Measurements from ENCODE around the gene SERF2. TPM values are rescaled to one million over a fixed set of nuclear protein-coding genes. Genes with fewer than 3 reads are reported as not detected.

Gene SERF2
- total and polyA plus RNA-seq, 4 donors, result 195 to 1,329 (median 838) TPM

DNA sequence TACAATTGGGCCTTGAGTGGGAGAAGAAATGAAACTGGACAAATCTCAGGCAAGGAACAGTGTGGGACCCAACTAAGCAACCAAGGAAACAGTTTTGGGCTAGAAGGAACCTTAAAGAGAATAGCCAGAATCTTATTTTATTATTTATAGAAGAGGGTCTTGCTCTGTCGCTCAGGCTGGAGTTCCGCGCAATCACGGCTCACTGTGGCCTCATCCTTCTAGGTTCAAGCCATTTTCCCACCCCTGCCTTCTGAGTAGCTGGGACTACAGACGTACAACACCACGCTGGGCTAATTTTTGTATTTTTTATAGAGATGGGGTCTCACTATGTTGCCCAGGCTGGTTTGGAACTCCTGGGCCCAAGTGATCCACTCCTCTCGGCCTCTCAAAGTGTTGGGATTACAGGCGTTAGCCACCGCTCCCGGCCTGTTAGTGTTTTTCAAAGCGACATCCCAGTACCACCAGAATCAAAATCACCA lies 33.9 kb downstream of the SERF2 start:
- H3K27ac ChIP-seq (ENCODE audit: low read depth in 1 of 2, low read length in 2 of 2), result no peak overlapping the region
- H3K27me3 ChIP-seq (ENCODE audit: control insufficient read depth in 4 of 4, insufficient read depth in 4 of 4, low read length in 3 of 4), result no peaks in the 10 kb centered on the region
- TF ChIP-seq RAD21 (IDR thresholded peaks at IDR 0.05) (no peak), SP1 (IDR thresholded peaks at IDR 0.05) (no peak), YY1 (IDR thresholded peaks at IDR 0.05) (no peak), JUND (IDR thresholded peaks at IDR 0.05) (no peak), RXRA (IDR thresholded peaks at IDR 0.05) (no peak), GABPA (IDR thresholded peaks at IDR 0.05 in 1 of 2, conservative IDR thresholded peaks at IDR 0.05 in 1 of 2) (no peak), HNF4A (conservative IDR thresholded peaks at IDR 0.05) (no peak), NR2F2 (IDR thresholded peaks at IDR 0.05) (no peak), CTCF (IDR thresholded peaks at IDR 0.05; ENCODE audit: low read depth, low read length, missing input control) (no peak), EGR1 (IDR thresholded peaks at IDR 0.05; ENCODE audit: low read depth in 2 of 2) (no peak), FOXA2 (IDR thresholded peaks at IDR 0.05) (no peak), HNF4G (IDR thresholded peaks at IDR 0.05) (no peak), FOXA1 (IDR thresholded peaks at IDR 0.05) (no peak), TAF1 (conservative IDR thresholded peaks at IDR 0.05) (no peak)
- TF ChIP-seq, protein P1, sequence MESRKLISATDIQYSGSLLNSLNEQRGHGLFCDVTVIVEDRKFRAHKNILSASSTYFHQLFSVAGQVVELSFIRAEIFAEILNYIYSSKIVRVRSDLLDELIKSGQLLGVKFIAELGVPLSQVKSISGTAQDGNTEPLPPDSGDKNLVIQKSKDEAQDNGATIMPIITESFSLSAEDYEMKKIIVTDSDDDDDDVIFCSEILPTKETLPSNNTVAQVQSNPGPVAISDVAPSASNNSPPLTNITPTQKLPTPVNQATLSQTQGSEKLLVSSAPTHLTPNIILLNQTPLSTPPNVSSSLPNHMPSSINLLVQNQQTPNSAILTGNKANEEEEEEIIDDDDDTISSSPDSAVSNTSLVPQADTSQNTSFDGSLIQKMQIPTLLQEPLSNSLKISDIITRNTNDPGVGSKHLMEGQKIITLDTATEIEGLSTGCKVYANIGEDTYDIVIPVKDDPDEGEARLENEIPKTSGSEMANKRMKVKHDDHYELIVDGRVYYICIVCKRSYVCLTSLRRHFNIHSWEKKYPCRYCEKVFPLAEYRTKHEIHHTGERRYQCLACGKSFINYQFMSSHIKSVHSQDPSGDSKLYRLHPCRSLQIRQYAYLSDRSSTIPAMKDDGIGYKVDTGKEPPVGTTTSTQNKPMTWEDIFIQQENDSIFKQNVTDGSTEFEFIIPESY (IDR thresholded peaks at IDR 0.05), result no peak
- TF ChIP-seq, protein P2, sequence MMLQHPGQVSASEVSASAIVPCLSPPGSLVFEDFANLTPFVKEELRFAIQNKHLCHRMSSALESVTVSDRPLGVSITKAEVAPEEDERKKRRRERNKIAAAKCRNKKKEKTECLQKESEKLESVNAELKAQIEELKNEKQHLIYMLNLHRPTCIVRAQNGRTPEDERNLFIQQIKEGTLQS (IDR thresholded peaks at IDR 0.05), result no peak
- TF ChIP-seq, protein P3, sequence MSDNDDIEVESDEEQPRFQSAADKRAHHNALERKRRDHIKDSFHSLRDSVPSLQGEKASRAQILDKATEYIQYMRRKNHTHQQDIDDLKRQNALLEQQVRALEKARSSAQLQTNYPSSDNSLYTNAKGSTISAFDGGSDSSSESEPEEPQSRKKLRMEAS (IDR thresholded peaks at IDR 0.05), result no peak
- TF ChIP-seq, protein P4, sequence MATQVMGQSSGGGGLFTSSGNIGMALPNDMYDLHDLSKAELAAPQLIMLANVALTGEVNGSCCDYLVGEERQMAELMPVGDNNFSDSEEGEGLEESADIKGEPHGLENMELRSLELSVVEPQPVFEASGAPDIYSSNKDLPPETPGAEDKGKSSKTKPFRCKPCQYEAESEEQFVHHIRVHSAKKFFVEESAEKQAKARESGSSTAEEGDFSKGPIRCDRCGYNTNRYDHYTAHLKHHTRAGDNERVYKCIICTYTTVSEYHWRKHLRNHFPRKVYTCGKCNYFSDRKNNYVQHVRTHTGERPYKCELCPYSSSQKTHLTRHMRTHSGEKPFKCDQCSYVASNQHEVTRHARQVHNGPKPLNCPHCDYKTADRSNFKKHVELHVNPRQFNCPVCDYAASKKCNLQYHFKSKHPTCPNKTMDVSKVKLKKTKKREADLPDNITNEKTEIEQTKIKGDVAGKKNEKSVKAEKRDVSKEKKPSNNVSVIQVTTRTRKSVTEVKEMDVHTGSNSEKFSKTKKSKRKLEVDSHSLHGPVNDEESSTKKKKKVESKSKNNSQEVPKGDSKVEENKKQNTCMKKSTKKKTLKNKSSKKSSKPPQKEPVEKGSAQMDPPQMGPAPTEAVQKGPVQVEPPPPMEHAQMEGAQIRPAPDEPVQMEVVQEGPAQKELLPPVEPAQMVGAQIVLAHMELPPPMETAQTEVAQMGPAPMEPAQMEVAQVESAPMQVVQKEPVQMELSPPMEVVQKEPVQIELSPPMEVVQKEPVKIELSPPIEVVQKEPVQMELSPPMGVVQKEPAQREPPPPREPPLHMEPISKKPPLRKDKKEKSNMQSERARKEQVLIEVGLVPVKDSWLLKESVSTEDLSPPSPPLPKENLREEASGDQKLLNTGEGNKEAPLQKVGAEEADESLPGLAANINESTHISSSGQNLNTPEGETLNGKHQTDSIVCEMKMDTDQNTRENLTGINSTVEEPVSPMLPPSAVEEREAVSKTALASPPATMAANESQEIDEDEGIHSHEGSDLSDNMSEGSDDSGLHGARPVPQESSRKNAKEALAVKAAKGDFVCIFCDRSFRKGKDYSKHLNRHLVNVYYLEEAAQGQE (IDR thresholded peaks at IDR 0.05), result no peak
- peaks cover 9 to 18% (median 12%) of the 10 kb centered on the region in 4 donors for H3K4me1 ChIP-seq (ENCODE audit: control insufficient read depth in 4 of 4, insufficient read depth in 4 of 4, low read length in 3 of 4)
- H3K9ac ChIP-seq (ENCODE audit: low read depth in 1 of 2, low read length in 2 of 2), result no peak overlapping the region
- H3K36me3 ChIP-seq (ENCODE audit: control insufficient read depth in 4 of 4, insufficient read depth in 3 of 4, low read depth in 1 of 4, low read length in 3 of 4), result no peaks in the 10 kb centered on the region
- DNase-seq (ENCODE audit: low spot score), result no peak
- no peaks in the 10 kb centered on the region for H3K9me3 ChIP-seq (ENCODE audit: control insufficient read depth in 4 of 4, low read length in 3 of 4)
- peak overlapping the region in 1 of 3 donors; percentile 57 for H3K4me3 ChIP-seq (ENCODE audit: low read depth in 1 of 3, low read length in 3 of 3)
- 96% methylated on average over 11 of the region's 11 CpGs for WGBS
